ENCODE data around the gene STK26. TPM values are rescaled to one million over a fixed set of nuclear protein-coding genes. Genes with fewer than 3 reads are reported as not detected.

The STK26 gene
- total and polyA plus RNA-seq, 2 of the 13 experiments (the other 11 are each of a cell fraction or from before 2014, with no cell fraction given): 16.9 to 47.9 TPM

GRCh38 chrX:131985526-131986049 is 37.5 kb upstream of the STK26 start:
- H3K27me3 ChIP-seq (ENCODE audit: control insufficient read depth in 1 of 2, insufficient read depth in 2 of 2, low read length in 2 of 2): no peaks in the 10 kb centered on the region
- H3K4me1 ChIP-seq (ENCODE audit: insufficient read depth, low read length): peaks cover 9% of the 10 kb centered on the region; the same call in 1 of the 2 replicates
- no peaks in the 10 kb centered on the region for H3K9me3 ChIP-seq (ENCODE audit: low read length)
- BruUV-seq (replicated peaks): no TSS peak
- TF ChIP-seq DNMT3B (CRISPR knock-in tag; conservative IDR thresholded peaks at IDR 0.05): no peak
- TF ChIP-seq JUNB (CRISPR knock-in tag; IDR thresholded peaks at IDR 0.05; ENCODE audit: borderline replicate concordance): no peak
- TF ChIP-seq FOXA3 (CRISPR knock-in tag; IDR thresholded peaks at IDR 0.05): 0 out of 2 replicates have a peak, but pooled peaks have one; percentile 24
- TF ChIP-seq SOX6 (IDR thresholded peaks at IDR 0.05): no peak
- peak; percentile 34; the same call in 1 of the 2 replicates for TF ChIP-seq SOX6 (CRISPR knock-in tag; IDR thresholded peaks at IDR 0.05)
- TF ChIP-seq FOXA1 (IDR thresholded peaks at IDR 0.05): no peak
- TF ChIP-seq FOXA1 (CRISPR knock-in tag; IDR thresholded peaks at IDR 0.05): peak; percentile 44; the same call in 1 of the 2 replicates
- TF ChIP-seq CTCF (CRISPR knock-in tag; IDR thresholded peaks at IDR 0.05): 0 out of 2 replicates have a peak, but pooled peaks have one; percentile 30
- no peak for TF ChIP-seq PBX2 (CRISPR knock-in tag; IDR thresholded peaks at IDR 0.05)
- no peak for TF ChIP-seq ZMYM2 (CRISPR knock-in tag; IDR thresholded peaks at IDR 0.05)
- no peak for TF ChIP-seq ZNF784 (CRISPR knock-in tag; IDR thresholded peaks at IDR 0.05; ENCODE audit: borderline replicate concordance)
- no peak for TF ChIP-seq LCORL (IDR thresholded peaks at IDR 0.05)
- TF ChIP-seq LCORL (CRISPR knock-in tag; IDR thresholded peaks at IDR 0.05): 0 out of 2 replicates have a peak, but pooled peaks have one; percentile 27
- TF ChIP-seq TEAD3 (CRISPR knock-in tag; optimal IDR thresholded peaks at IDR 0.05; ENCODE audit: borderline replicate concordance): peak; percentile 15
- TF ChIP-seq ATF4 (CRISPR knock-in tag; IDR thresholded peaks at IDR 0.05): no peak
- TF ChIP-seq ZFAT (CRISPR knock-in tag; conservative IDR thresholded peaks at IDR 0.05): peak; percentile 79; the same call in 1 of the 2 replicates
- TF ChIP-seq MLLT10 (CRISPR knock-in tag; IDR thresholded peaks at IDR 0.05): no peak
- 0 out of 2 replicates have a peak, but pooled peaks have one; percentile 24 for TF ChIP-seq FOXP4 (CRISPR knock-in tag; IDR thresholded peaks at IDR 0.05)
- TF ChIP-seq NAIF1 (CRISPR knock-in tag; IDR thresholded peaks at IDR 0.05; ENCODE audit: borderline replicate concordance): no peak
- no peak for TF ChIP-seq TBP (CRISPR knock-in tag; IDR thresholded peaks at IDR 0.05)
- ATAC-seq: peak; percentile 88
- in situ Hi-C loops (cut with HindIII; ENCODE audit: extremely low pct_ligation_motif_present, low pct_unique_long_range_greater_than_20kb) (no loop called here), intact Hi-C loops (cut with micrococcal nuclease; ENCODE audit: unreplicated experiment) (no loop called here)
- H3K9ac ChIP-seq (ENCODE audit: insufficient read depth, low read depth, low read length): no peak overlapping the region
- no peak overlapping the region for H3K4me3 ChIP-seq (replicated peaks in 1 of 3; ENCODE audit: insufficient read depth in 1 of 3, low read depth in 2 of 3, low read length in 3 of 3)
- WGBS (ENCODE audit: low lambda C conversion rate): no CpG with 5 or more reads among the region's 4 CpGs
- no peaks in the 10 kb centered on the region for H3K79me2 ChIP-seq (ENCODE audit: insufficient read depth, low read length)
- CTCF ChIA-PET (ENCODE audit: low intra/inter-chr PET ratio, low total read pairs): no interaction called here
- peak; percentile 61 for FAIRE-seq
- DNase-seq (ENCODE audit: low spot score): peak; percentile 53
- no peak overlapping the region for H3K27ac ChIP-seq (ENCODE audit: extremely low read length, insufficient read depth, low read length)
- no peaks in the 10 kb centered on the region for H3K36me3 ChIP-seq (replicated peaks in 1 of 2; ENCODE audit: control insufficient read depth in 1 of 2, insufficient read depth in 2 of 2, low read length in 2 of 2)
- no peak overlapping the region for H3K4me2 ChIP-seq (ENCODE audit: low read depth, low read length)
- no peaks in the 10 kb centered on the region for H4K20me1 ChIP-seq (ENCODE audit: insufficient read depth, low read length)
- POLR2A ChIA-PET: no interaction called here
- H2AFZ ChIP-seq (ENCODE audit: low read length): no peak overlapping the region
